ENCODE results near the gene PTK6. TPM values are rescaled to one million over a fixed set of nuclear protein-coding genes. Genes with fewer than 3 reads are reported as not detected.

PTK6 gene
- total and polyA plus RNA-seq, 2 donors (not counting 1 experiment from before 2014, with no cell fraction given), result 0.86 to 2.3 TPM

DNA sequence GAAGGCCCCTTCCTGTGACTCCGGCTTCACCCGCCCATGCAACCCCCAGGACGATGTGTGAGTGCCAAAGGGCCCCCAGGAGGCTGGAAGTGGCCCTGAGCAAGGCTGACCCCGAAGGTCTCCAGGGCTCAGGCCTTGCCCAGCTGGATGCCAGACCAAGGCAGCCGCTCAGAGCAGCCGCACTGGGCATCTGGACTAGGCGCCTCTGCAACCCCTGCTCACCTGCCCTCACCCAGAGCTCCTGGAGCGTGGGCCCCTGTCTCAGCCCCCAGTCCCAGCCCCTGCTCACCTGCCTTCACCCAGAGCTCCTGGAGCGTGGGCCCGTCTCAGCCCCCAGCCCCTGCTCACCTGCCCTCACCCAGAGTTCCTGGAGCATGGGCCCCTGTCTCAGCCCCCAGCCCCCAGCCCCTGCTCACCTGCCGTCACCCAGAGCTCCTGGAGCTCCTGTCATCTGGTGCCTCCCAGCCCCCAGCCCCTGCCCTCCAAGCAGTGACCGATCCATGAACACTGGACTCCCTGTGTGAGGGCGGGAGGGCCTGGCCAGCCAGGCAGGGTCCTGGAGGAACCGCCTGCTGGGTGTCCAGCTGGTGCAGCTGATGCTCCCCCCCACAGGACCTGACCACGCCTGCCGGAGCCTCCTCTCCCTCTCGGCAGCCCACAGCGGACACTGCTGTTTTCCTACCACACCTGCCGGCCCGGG is 9.2 kb upstream of the PTK6 start:
- peaks cover 65% of the 10 kb centered on the region for H3K4me1 Mint-ChIP-seq
- H3K4me3 Mint-ChIP-seq, result no peak overlapping the region
- no peaks in the 10 kb centered on the region for H3K9me3 Mint-ChIP-seq (ENCODE audit: insufficient read depth)
- DNase-seq (no peak), ATAC-seq (ENCODE audit: low read depth) (no peak)
- no peak overlapping the region for H3K27ac ChIP-seq (ENCODE audit: low read length in 2 of 2)
- H3K27ac Mint-ChIP-seq, result peak overlapping the region; percentile 46
- no peaks in the 10 kb centered on the region for H4K20me1 ChIP-seq (ENCODE audit: control insufficient read depth, insufficient read depth, low read length, poor library complexity, severe bottlenecking)
- peaks cover 44 to 75% of the 10 kb centered on the region in 2 donors for H3K4me1 ChIP-seq (ENCODE audit: control insufficient read depth in 2 of 2, insufficient read depth in 2 of 2, low read length in 2 of 2)
- H3K79me2 ChIP-seq (ENCODE audit: control insufficient read depth, insufficient read depth, low read length), result no peaks in the 10 kb centered on the region
- intact Hi-C loops (cut with micrococcal nuclease), result no loop called here
- TF ChIP-seq EZH2 (IDR thresholded peaks at IDR 0.05; ENCODE audit: borderline replicate concordance, insufficient read depth, low read depth, low read length, poor library complexity, severe bottlenecking), result no peak
- TF ChIP-seq, protein P1, sequence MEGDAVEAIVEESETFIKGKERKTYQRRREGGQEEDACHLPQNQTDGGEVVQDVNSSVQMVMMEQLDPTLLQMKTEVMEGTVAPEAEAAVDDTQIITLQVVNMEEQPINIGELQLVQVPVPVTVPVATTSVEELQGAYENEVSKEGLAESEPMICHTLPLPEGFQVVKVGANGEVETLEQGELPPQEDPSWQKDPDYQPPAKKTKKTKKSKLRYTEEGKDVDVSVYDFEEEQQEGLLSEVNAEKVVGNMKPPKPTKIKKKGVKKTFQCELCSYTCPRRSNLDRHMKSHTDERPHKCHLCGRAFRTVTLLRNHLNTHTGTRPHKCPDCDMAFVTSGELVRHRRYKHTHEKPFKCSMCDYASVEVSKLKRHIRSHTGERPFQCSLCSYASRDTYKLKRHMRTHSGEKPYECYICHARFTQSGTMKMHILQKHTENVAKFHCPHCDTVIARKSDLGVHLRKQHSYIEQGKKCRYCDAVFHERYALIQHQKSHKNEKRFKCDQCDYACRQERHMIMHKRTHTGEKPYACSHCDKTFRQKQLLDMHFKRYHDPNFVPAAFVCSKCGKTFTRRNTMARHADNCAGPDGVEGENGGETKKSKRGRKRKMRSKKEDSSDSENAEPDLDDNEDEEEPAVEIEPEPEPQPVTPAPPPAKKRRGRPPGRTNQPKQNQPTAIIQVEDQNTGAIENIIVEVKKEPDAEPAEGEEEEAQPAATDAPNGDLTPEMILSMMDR (IDR thresholded peaks at IDR 0.05), result no peak
- WGBS (ENCODE audit: insufficient coverage), result 89% methylated on average over 18 of the region's 20 CpGs
- no peaks in the 10 kb centered on the region for H3K9me3 ChIP-seq (ENCODE audit: control extremely low read depth in 1 of 3, control insufficient read depth in 2 of 3, insufficient read depth in 1 of 3, low read length in 2 of 3)
- CTCF ChIA-PET, result interaction anchor here (1.0 to 1.9 kb wide), 2 partner anchors 8 to 78 kb away, joined by 3 to 8 read pairs; partner anchors contain the start of gene PTK6
- H3K27me3 Mint-ChIP-seq, result no peaks in the 10 kb centered on the region
- POLR2A ChIA-PET, result interaction anchor here (0.6 kb wide), 1 partner anchor 138 kb away, joined by 3 read pairs; no protein-coding TSS in a partner anchor
- H3K9ac ChIP-seq (ENCODE audit: low read length), result no peak overlapping the region
- H3K4me3 ChIP-seq (ENCODE audit: control extremely low read depth in 1 of 5, extremely low read depth in 1 of 5, insufficient read depth in 1 of 5, low read depth in 2 of 5, low read length in 4 of 5), result no peak overlapping the region
- no peaks in the 10 kb centered on the region for H3K36me3 ChIP-seq (replicated peaks in 1 of 2; ENCODE audit: control extremely low read depth in 1 of 2, control insufficient read depth in 1 of 2, extremely low read depth in 1 of 2, insufficient read depth in 2 of 2, low read length in 1 of 2)
- no peak overlapping the region for H2AFZ ChIP-seq (ENCODE audit: insufficient read depth, low read depth, low read length, poor library complexity, severe bottlenecking)
- H3K27me3 ChIP-seq (replicated peaks in 1 of 4; ENCODE audit: control extremely low read depth in 1 of 4, control insufficient read depth in 3 of 4, insufficient read depth in 4 of 4, low read length in 3 of 4), result peaks cover 0 to 8% (median 1%) of the 10 kb centered on the region in 4 experiments
- H3K4me2 ChIP-seq (replicated peaks; ENCODE audit: low read depth, low read length, poor library complexity, severe bottlenecking), result peak overlapping the region; percentile 24

DNA sequence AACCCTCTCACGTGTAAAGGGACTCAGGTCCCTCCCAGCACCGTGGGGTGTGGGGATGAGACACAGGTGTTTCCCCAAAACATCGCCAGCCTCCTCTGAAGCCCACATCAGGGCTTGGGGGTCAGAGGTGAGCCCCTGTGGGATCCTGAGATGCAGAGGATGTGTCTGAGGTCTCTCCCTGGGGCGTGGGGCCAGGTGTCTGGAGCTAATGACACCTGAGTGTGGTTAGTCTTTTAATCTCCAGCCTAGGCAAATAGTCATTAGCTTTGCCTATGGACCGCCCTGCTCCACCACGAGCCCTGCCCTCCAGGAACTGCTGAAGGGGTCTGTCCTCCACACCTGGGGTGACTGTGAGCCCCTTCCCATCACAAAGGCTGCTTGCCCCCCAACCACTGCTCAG is 8.6 kb upstream of the PTK6 start:
- ATAC-seq (ENCODE audit: low read depth) (no peak), DNase-seq (peak; percentile 53)
- Mint-ChIP-seq H3K27me3 (no peaks in the 10 kb centered on the region), H3K27ac (peak overlapping the region; percentile 69), H3K9me3 (ENCODE audit: insufficient read depth) (no peaks in the 10 kb centered on the region), H3K4me1 (peaks cover 60% of the 10 kb centered on the region), H3K4me3 (peak overlapping the region; percentile 42)
- Histone ChIP-seq H3K79me2 (ENCODE audit: control insufficient read depth, insufficient read depth, low read length) (no peaks in the 10 kb centered on the region), H3K9ac (ENCODE audit: low read length) (no peak overlapping the region), H3K27ac (ENCODE audit: low read length in 2 of 2) (no peak overlapping the region), H3K4me2 (replicated peaks; ENCODE audit: low read depth, low read length, poor library complexity, severe bottlenecking) (peak overlapping the region; percentile 24), H2AFZ (ENCODE audit: insufficient read depth, low read depth, low read length, poor library complexity, severe bottlenecking) (no peak overlapping the region), H3K4me3 (ENCODE audit: control extremely low read depth in 1 of 5, extremely low read depth in 1 of 5, insufficient read depth in 1 of 5, low read depth in 2 of 5, low read length in 4 of 5) (no peak overlapping the region), H4K20me1 (ENCODE audit: control insufficient read depth, insufficient read depth, low read length, poor library complexity, severe bottlenecking) (no peaks in the 10 kb centered on the region), H3K27me3 (replicated peaks in 1 of 4; ENCODE audit: control extremely low read depth in 1 of 4, control insufficient read depth in 3 of 4, insufficient read depth in 4 of 4, low read length in 3 of 4) (peaks cover 0 to 8% (median 1%) of the 10 kb centered on the region in 4 experiments), H3K36me3 (replicated peaks in 1 of 2; ENCODE audit: control extremely low read depth in 1 of 2, control insufficient read depth in 1 of 2, extremely low read depth in 1 of 2, insufficient read depth in 2 of 2, low read length in 1 of 2) (no peaks in the 10 kb centered on the region), H3K4me1 (ENCODE audit: control insufficient read depth in 2 of 2, insufficient read depth in 2 of 2, low read length in 2 of 2) (peaks cover 44 to 69% of the 10 kb centered on the region in 2 donors), H3K9me3 (ENCODE audit: control extremely low read depth in 1 of 3, control insufficient read depth in 2 of 3, insufficient read depth in 1 of 3, low read length in 2 of 3) (no peaks in the 10 kb centered on the region)
- TF ChIP-seq, protein P1 (IDR thresholded peaks at IDR 0.05), result no peak
- TF ChIP-seq EZH2 (IDR thresholded peaks at IDR 0.05; ENCODE audit: borderline replicate concordance, insufficient read depth, low read depth, low read length, poor library complexity, severe bottlenecking), result no peak
- 51% methylated on average over 2 of the region's 6 CpGs for WGBS (ENCODE audit: insufficient coverage)
- intact Hi-C loops (cut with micrococcal nuclease), result no loop called here
- POLR2A ChIA-PET, result no interaction called here
- CTCF ChIA-PET, result interaction anchor here (0.6 to 1.9 kb wide), 2 partner anchors 8 to 388 kb away, joined by 3 to 8 read pairs; partner anchors contain the start of gene PTK6
